GM19324 (cell line): Measurements from ENCODE around the gene DAB2.
"Not testable (repeated sequence)": the region's sequence is repeated elsewhere in the genome, so short reads cannot be mapped to it uniquely, and the experiment has no call there.

Experiments
- ATAC-seq: cut with Tn5 transposase; IDR thresholded peaks from one replicate; pipeline ENCODE4 v1.9.1; 2021; ENCODE audit warnings: mild to moderate bottlenecking, moderate library complexity; ENCODE audit not compliant: unreplicated experiment, low FRiP score

The DAB2 gene

DNA sequence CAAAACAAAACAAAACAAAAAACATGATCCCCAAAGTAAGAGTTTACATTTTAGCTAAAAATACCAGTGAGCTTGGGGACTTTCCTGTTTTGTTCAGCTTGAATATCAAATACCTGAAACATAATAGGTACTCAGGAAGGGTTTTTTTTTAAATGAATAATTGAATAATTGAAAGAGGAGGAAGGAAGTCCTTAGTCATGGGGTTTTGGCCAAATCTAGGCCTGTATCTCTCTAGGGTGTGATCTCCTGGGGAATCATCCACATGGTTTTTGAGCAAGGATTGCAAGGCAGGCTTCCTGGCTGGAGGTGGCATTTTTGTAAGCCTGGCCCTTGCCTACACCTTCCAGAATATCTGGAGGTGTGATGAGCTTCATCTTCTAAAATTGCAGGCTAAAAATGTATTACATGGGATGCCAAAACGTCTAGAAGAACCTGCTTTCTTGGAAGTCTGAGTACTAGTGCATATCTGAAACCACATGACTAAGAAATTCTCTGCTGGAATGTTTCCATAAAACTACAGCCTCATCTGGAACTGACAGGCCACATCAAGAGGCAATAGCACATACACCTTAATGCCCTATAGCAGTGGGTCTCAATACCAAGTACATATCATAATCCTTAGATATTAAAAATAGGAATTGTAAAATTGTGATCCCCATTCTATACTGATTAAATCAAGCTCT is 70.9 kb downstream of the DAB2 start:
- no peak for ATAC-seq

DNA sequence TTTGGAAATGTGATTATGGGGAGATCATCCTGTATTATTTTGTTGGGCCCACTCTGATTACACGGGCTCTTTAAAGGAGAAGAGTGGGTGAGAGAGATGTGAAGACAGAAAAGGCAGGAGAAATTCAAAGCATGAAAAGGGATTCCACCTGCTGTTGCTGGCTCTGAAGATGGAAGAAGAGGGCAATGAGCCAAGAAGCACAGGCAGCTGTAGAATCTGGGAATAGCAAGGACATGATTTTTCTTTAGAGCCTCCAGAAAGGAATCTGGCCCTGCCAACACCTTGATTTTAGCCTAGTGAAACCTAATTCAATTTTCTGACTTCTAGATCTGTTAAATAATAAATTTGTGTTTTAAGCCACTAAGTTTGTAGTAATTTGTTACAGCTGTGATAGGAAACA is 71.8 kb downstream of the DAB2 start:
- ATAC-seq = no peak

DNA sequence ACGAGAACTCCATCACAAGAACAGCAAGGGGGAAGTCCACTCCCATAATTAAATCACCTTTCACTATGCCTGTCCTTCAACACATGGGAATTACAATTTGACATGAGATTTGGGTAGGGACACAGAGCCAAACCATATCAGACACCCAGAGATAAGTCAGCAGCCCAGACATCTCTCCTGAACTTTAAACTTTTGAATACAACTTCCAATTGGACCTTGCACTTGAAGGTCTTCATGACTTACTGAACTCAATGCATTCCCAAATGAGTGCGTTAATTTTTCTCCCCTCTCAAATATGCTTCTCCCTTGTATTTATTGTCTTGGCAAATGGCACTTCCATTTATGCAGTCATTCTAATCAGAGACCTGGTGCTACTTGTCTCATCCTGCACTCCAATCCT is 72.6 kb downstream of the DAB2 start:
- no peak for ATAC-seq

DNA sequence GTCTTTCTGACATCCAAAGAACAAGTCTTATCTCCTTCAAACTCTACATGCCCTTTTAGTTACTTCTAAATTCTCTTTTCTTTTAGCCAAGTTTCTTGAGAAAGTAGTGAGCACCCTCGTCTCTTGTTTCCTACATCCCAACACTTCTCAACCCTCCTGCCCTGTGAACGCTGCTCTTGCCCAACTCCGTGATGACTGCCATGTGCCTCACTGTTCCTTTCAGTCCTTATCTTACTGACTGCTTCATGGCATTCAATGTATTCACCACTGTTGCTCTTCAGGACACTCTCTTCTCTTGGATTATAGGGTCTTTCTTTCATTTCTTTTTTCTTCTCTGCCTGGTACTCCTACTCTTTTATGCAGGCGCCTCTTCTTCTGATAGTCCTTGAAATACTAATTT is 75.3 kb downstream of the DAB2 start:
- ATAC-seq = no peak

DNA sequence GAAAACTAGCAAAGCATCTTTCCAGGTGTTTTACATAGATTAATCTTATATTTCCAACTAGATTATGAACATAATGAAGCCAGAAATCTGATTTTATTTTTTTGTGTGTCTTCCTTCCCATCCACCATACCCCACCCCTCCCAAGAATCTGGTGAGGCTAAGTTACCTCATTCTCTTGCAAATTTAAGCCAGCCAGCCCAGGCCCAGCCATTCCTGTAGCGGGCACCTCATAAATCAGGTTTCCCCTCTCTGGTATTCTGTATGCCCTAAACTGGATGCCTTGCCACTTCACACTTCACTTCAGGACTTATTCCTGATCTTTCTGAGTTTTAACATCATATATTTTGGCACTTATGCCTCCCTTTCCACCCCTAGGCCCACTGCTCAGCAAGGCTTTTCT is 82.3 kb downstream of the DAB2 start:
- ATAC-seq = no peak

DNA sequence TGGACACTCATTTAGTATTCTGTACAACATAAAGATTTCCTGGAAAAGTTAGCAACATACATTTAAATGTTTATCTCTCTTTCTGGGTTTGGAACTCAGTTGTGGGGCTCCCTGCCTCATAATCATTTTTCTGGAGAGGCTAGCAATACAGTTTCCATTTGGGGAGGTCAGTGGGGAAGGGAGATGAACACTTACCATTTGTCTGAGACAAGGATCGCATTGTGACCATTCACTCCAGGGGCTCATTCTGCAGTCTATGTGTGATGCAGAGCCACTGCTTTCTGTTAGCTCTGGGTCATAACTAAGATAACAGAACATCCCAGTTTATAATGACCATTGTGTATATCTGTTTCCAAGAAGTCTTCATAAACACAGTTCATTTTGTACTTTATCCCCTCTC is 82.9 kb downstream of the DAB2 start:
- no peak for ATAC-seq

DNA sequence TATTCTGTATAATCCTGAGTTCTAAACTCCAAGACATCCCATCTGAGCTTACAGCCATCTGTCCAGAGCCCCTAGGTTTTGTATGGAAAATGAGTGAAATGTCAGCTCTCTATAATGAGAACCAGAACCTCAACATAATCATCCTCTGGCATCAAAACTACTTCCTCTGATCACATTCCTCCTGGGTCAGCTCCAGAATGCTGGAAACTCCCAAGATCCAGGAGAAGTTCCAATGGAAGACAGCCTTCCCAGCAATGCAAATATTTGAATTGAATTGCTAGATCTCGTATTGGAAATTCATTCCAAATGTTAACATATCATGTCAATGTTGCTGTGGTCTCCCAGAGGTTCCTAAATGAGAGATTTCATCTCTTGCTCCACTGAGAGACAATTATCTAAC is 84.3 kb downstream of the DAB2 start:
- no peak for ATAC-seq

DNA sequence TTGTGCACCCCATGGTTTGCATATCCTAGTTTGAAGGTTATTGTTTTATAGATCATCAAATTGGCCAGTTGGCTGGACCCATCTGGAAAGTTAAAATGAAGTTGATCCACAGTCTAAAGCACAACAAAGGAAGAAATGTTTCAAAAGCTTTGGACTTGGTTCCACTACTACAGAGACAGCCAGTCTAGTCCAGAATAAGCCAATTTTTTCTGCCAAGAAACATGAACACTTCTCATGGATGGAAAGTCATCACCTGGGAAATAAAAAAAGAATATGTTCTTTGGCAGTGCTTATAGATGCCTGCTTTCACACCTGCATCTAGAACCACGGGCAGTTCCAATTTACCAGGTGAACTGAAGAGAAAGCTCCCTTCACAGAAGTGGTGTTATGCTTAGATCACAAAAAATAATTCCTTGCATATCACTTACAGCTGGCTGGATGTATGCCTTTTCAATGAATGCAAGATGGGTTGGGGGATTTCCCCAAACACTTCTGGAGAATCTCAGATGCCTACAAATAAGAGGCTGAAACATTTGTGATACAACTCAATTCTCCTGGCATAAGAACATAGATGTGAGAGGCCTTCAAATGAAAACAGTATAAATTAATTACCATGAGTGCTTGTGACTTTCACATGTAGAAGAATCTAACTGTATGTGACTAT is 87.4 kb downstream of the DAB2 start:
- no peak for ATAC-seq

DNA sequence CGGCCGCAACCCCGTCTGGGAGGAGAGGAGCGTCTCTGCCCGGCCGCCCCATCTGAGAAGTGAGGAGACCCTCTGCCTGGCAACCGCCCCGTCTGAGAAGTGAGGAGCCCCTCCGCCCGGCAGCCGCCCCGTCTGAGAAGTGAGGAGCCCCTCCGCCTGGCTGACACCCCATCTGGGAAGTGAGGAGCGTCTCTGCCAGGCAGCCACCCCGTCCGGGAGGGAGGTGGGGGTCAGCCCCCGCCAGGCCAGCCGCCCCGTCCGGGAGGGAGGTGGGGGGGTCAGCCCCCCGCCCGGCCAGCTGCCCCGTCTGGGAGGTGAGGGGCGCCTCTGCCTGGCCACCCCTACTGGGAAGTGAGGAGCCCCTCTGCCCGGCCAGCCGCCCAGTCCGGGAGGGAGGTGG is 90.5 kb downstream of the DAB2 start:
- ATAC-seq = not testable (repeated sequence)

DNA sequence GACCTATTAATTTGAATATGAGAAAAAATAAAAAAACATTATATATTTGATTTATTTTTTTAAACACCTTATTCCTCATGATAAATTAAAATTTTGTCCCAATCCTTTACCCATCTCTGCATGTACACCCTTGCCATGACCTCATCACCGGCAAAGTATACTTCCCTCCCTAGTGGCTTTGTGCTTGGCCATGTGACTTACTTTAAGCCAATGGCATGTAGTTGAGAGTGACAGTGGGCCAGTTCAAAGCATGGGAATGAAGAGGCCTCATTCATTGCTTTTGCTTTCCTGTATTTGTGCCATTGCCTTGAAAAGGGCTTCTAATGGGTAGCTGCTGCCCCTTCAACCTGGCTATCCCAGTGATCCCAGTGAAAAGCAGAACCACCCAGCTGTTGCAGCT is 91.7 kb downstream of the DAB2 start:
- ATAC-seq = no peak

DNA sequence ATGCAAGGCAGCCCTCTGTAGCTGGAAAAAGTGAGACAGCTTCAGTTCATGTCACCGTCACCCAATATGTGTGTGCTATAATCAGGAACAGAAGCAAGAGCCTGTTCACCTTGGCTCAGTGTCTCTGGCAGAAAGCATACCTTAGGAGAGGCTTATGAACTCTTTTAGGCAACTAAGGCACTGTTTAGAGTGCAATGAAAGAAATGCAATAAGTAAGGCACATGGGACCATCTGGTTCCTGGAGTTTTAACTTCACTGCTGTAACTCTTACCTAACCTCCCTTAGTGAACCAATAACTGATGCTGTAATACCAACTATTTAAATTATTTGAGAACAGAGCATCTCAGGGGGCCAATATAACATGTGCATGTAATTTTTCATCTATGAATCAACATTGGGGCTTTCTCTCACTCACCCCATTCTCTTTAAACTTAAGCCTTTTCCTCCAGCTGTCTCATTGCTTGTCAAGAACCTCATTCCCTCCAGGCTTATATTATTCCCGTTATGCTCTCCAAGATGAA is 92.9 kb downstream of the DAB2 start:
- ATAC-seq = no peak

DNA sequence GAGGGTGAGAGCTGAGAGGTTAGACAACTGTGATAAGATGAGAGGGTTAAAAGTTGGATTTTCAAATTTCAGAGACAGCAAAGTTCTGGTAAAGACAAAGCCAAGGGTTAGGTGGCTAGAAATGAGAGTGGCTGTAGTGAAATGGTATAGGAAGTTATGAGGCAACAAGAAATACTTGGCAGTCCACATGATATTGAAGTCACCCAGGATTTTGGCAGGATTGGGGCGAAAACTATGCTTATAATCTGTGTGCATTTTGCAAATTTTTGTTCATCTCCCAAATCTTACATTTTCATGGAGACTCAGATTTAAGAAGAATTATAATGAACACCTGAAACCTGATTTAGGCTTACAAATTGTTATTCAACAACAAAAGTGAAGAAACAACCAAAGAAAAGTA is 96.0 kb downstream of the DAB2 start:
- no peak for ATAC-seq

DNA sequence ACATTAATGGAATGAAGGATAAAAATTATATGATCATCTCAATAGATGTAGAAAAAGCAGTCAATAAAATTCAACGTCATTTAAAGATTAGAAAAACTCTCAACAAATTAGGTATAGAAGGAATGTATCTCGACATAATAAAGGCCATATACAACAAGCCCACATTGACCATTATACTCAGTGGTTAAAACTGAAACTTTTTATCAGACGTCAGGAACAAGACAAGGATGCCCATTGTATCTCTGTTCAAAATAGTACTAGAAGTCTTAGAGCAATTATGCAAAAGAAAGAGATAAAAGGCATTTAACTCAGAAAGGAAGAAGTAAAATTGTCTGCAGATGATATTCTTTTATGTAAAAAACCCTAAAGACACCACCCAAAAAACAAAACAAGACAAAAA is 101.2 kb downstream of the DAB2 start:
- no peak for ATAC-seq
